ENCODE results near the gene FRYL.

DNA sequence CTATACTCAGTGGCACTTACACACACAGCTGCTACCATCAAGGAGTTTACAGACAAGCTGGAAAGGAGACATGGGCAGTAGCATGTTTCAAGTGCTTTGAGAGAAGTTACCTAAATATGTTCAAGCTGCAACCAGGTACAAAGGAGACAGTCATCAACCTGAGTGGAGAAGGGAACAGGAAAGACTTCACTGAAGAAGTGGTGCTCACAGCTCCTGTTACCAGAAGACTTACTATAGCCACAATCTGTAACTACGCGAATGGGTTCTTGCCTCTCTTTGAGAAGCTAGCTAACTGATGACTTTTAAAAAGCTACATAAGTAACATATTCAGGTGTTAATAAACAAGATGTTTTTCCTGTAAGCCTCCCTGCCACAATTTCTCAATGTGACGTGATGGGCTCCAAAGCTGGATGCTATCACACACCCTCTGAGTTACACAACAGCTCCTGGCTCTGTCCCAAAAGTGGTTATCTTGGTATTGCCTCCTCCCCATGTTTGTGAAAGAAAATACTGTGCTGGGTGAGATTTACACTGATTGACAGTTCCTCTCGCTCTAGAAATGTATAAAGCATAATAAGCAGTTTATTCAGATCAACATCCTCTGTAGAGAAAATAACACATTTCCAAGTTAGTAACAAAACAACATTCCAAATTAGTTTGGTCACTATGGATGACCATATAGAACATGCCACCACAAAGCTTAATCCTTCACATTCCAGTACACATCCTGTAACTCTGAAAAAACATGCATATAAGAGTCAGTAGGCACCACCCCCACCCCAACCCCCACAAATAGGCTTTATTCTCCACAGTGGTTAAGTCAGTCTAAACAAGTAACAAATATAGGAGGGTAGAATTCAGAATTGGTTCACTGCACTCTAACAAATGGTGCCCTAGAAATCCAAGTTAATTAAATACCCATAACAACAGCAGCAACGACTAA lies 81.8 kb downstream of the FRYL start:
- TF ChIP-seq POLR2A (IDR thresholded peaks at IDR 0.05) (no peak), POLR2AphosphoS5 (IDR thresholded peaks at IDR 0.05) (no peak)

Data from breast epithelium (tissue), 3 donors.